Body of pancreas (tissue), 4 donors: ENCODE results near the gene SLC10A4. TPM values are rescaled to one million over a fixed set of nuclear protein-coding genes. Genes with fewer than 3 reads are reported as not detected.
"Not testable (repeated sequence)": the region's sequence is repeated elsewhere in the genome, so short reads cannot be mapped to it uniquely, and the experiment has no call there.

Experiments used
- ATAC-seq: fragments of 150-250 bp; one replicate; pipeline ENCODE4 v1.9.1; 2016
- DNase-seq, 4 donors: peaks; one replicate each; pipeline ENCODE4 v3.0.0-alpha.2; 2019
- H3K27ac ChIP-seq, 4 donors: fragments of 200-600 bp; sonication (generic); 1 replicate in 3 of 4; 2 replicates in 1 of 4; pipeline versions ENCODE4 v1.5.1 to v1.6.1; 2016 to 2019; ENCODE audit warnings: mild to moderate bottlenecking in 1 of 4, mixed read lengths in 1 of 4, moderate library complexity in 1 of 4
- H3K27me3 ChIP-seq, 2 donors: fragments of 200-600 bp; sonication (generic); one replicate each; pipeline ENCODE4 v1.6.0; 2016; ENCODE audit warnings: mild to moderate bottlenecking in 1 of 2
- H3K36me3 ChIP-seq, 2 donors: fragments of 200-600 bp; sonication (generic); replicated peaks in 1 of 2; 2 replicates each; pipeline ENCODE4 v1.5.1; 2016; ENCODE audit warnings: low read depth in 2 of 2; ENCODE audit not compliant: insufficient read depth in 1 of 2
- H3K4me1 ChIP-seq: fragments of 200-600 bp; sonication (generic); one replicate; pipeline ENCODE4 v1.6.0; 2016
- H3K4me3 ChIP-seq, 2 donors: fragments of 200-600 bp; sonication (generic); 1 replicate in 1 of 2; 2 replicates in 1 of 2; pipeline ENCODE4 v1.5.1; 2016 to 2019
- H3K9me3 ChIP-seq, 3 donors: fragments of 200-600 bp; sonication (generic); 1 replicate in 2 of 3; 2 replicates in 1 of 3; pipeline ENCODE4 v1.5.1; 2016
- POLR2A ChIP-seq, 3 donors: fragments of 450-650 bp; IDR thresholded peaks; one replicate each; pipeline ENCODE4 v1.6.1; 2016; ENCODE audit warnings: antibody characterized with exemption in 3 of 3, mild to moderate bottlenecking in 2 of 3
- WGBS, 2 donors: methylation state at CpG; one replicate each; pipeline ENCODE4 v1.1.5; 2017; 5-methylcytosine and 5-hydroxymethylcytosine counted together
- intact Hi-C: fragments of 100-400 bp; cut with DNase I; formaldehyde crosslinking; loops from one replicate; pipeline ENCODE4 v1.15.1; 2023
- total RNA-seq, 2 donors: library from RNA; depleted of rRNA; stranded (reverse); fragments of >200 nt; gene quantifications; one replicate each; pipeline ENCODE4 v1.1.0, GENCODE V29; 2016
- TF ChIP-seq, protein P1 (sequence below), 7 experiments: fragments of 450-650 bp in 4 of 7; fragments of 200-600 bp in 3 of 7; sonication (generic) in 3 of 7; IDR thresholded peaks; one replicate each; pipeline ENCODE4 v1.5.1; 2016 to 2019; ENCODE audit warnings: antibody characterized with exemption in 7 of 7

SLC10A4 gene
- total RNA-seq, 2 donors from 2014 or later, result 0.66 TPM; not detected in 1

GRCh38 chr4:48446642-48447041, 36.5 kb upstream of the SLC10A4 start:
- WGBS, 2 donors, result 81 to 91% methylated on average over 1 of the region's 1 CpG
- H3K9me3 ChIP-seq, result no peaks in the 10 kb centered on the region
- no peaks in the 10 kb centered on the region for H3K4me1 ChIP-seq
- H3K27ac ChIP-seq, result no peak overlapping the region
- ATAC-seq (no peak), DNase-seq (no peak)
- H3K27me3 ChIP-seq, result no peaks in the 10 kb centered on the region
- no peaks in the 10 kb centered on the region for H3K36me3 ChIP-seq
- no peak overlapping the region for H3K4me3 ChIP-seq
- no peak for TF ChIP-seq POLR2A (IDR thresholded peaks at IDR 0.05)
- TF ChIP-seq, protein P1, sequence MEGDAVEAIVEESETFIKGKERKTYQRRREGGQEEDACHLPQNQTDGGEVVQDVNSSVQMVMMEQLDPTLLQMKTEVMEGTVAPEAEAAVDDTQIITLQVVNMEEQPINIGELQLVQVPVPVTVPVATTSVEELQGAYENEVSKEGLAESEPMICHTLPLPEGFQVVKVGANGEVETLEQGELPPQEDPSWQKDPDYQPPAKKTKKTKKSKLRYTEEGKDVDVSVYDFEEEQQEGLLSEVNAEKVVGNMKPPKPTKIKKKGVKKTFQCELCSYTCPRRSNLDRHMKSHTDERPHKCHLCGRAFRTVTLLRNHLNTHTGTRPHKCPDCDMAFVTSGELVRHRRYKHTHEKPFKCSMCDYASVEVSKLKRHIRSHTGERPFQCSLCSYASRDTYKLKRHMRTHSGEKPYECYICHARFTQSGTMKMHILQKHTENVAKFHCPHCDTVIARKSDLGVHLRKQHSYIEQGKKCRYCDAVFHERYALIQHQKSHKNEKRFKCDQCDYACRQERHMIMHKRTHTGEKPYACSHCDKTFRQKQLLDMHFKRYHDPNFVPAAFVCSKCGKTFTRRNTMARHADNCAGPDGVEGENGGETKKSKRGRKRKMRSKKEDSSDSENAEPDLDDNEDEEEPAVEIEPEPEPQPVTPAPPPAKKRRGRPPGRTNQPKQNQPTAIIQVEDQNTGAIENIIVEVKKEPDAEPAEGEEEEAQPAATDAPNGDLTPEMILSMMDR (IDR thresholded peaks at IDR 0.05), result no peak
- intact Hi-C loops, result no loop called here

DNA sequence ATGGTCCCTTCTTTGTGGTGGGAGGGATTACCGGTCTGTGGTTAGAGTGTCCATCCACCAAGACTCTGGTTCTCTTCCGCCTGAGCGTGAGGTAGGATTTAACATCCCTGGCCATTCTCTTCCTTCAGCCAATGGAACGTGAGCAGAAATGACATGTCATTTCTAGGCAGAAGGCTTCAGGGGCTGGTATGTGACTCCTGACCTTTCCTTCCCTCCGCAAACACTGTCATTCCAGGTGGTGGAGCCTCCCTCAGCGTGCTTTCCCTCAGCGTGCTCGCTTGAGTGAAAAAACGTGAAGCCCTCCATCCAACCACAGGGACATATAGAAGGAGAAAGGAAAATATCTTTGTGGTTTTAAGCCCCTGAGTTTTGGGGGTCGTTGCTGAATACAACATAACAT, 34.0 kb upstream of the SLC10A4 start:
- Histone ChIP-seq H3K4me1 (no peaks in the 10 kb centered on the region), H3K9me3 (no peaks in the 10 kb centered on the region), H3K4me3 (no peak overlapping the region), H3K36me3 (no peaks in the 10 kb centered on the region), H3K27ac (no peak overlapping the region), H3K27me3 (no peaks in the 10 kb centered on the region)
- no peak for ATAC-seq
- no peak for TF ChIP-seq POLR2A (IDR thresholded peaks at IDR 0.05)
- TF ChIP-seq, protein P1 (IDR thresholded peaks at IDR 0.05), result no peak
- WGBS, 2 donors, result 78 to 81% methylated on average over 10 of the region's 10 CpGs
- intact Hi-C loops, result no loop called here
- DNase-seq, result no peak

DNA sequence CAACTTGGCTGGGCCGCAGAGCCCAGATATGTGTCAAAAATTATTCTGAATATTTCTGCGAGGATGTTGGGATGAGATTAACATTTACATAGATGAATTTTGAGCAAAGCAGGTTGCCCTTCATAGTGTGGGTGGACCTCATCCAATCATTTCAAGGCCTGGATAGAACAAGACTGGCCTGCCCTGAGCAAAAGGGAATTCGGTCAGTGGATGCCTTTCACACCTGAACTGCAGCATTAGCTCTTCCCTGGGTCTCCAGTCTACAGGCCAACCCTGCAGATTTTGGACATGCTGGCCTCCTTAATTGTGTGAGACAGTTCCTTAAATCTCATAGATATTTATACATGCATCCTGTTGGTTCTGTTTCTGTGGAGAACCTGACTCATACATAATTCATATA, 32.4 kb upstream of the SLC10A4 start:
- Histone ChIP-seq H3K36me3 (no peaks in the 10 kb centered on the region), H3K4me3 (no peak overlapping the region), H3K9me3 (no peaks in the 10 kb centered on the region), H3K27me3 (no peaks in the 10 kb centered on the region), H3K4me1 (no peaks in the 10 kb centered on the region), H3K27ac (no peak overlapping the region)
- no peak for DNase-seq
- no peak for ATAC-seq
- TF ChIP-seq, protein P1 (IDR thresholded peaks at IDR 0.05), result no peak
- TF ChIP-seq POLR2A (IDR thresholded peaks at IDR 0.05), result no peak
- 95 to 97% methylated on average over 3 of the region's 3 CpGs for WGBS, 2 donors
- intact Hi-C loops, result no loop called here

- intact Hi-C loops, H3K4me3 ChIP-seq, DNase-seq, H3K9me3 ChIP-seq, H3K27me3 ChIP-seq, H3K36me3 ChIP-seq, ATAC-seq, H3K27ac ChIP-seq, H3K4me1 ChIP-seq: not testable (repeated sequence)
- 65 to 70% methylated on average over 3 of the region's 3 CpGs for WGBS, 2 donors
Observed at GRCh38 chr4:48451656-48452055, 31.5 kb upstream of the SLC10A4 start.

DNA sequence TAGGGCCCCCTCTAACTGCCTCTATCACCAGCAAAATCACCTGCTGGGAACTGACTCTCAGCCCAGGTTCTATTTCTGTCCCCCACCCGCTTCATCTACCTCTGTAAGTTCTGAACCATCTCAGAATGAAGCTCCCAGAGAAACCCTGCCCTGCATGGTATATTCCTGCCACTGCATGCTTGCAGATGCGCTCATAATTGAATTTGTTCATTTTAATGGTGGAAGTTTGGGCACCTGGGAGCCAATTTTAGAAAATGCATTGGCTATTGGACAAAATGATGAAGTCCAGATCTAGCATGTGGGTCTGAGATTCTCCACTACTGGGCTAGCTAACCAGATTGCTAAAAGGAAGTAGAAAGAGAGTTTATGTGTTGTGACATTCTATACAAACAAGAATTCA, 28.6 kb upstream of the SLC10A4 start:
- Histone ChIP-seq H3K27me3 (no peaks in the 10 kb centered on the region), H3K4me1 (no peaks in the 10 kb centered on the region), H3K4me3 (no peak overlapping the region), H3K36me3 (no peaks in the 10 kb centered on the region), H3K27ac (no peak overlapping the region), H3K9me3 (no peaks in the 10 kb centered on the region)
- WGBS, 2 donors, result 84 to 93% methylated on average over 2 of the region's 2 CpGs
- TF ChIP-seq, protein P1 (IDR thresholded peaks at IDR 0.05), result no peak
- no peak for TF ChIP-seq POLR2A (IDR thresholded peaks at IDR 0.05)
- DNase-seq, result no peak
- intact Hi-C loops, result no loop called here
- ATAC-seq, result no peak
